A549 (cell line): ENCODE data around the gene PACSIN1. TPM values are rescaled to one million over a fixed set of nuclear protein-coding genes. Genes with fewer than 3 reads are reported as not detected.
A peak's percentile ranks its signal among the peaks of the same experiment; 100 is the strongest.

Experiments
- ATAC-seq, 2 experiments: fragments of 200-7000 bp in 1 of 2; fragments of >200 bp in 1 of 2; cut with Nextera tagmentation in 1 of 2; cut with Tn5 transposase in 1 of 2; 3 replicates each; pipeline versions ENCODE4 v1.8.0 to v1.9.1; 2018 to 2020; ENCODE audit warnings: mild to moderate bottlenecking in 1 of 2, moderate library complexity in 1 of 2
- CTCF ChIA-PET: fragments of 300-600 bp; sonication (Branson Sonifier 250); formaldehyde crosslinking; extraction: SDS; loops from one replicate; lab custom pipeline; 2021; ENCODE audit warnings: antibody characterized with exemption, inconsistent platforms; lab: Yijun Ruan, JAX
- POLR2A ChIA-PET: fragments of 350-600 bp; formaldehyde crosslinking; extraction: SDS; loops from one replicate; lab custom pipeline; 2021; ENCODE audit warnings: antibody characterized with exemption, inconsistent platforms; lab: Yijun Ruan, JAX
- DNase-seq, 2 experiments: peaks; one replicate each; pipeline versions ENCODE4 v3.0.0 to v3.0.0-alpha.2; 2011 to 2016; ENCODE audit warnings: low read depth in 1 of 2, low spot score in 1 of 2
- FAIRE-seq: peaks from 2 replicates; lab custom pipeline; 2011; peaks lifted over from hg19 to GRCh38; lab: Jason Lieb, UNC
- H3K27ac ChIP-seq, 2 experiments: fragments of >200 bp; sonication (Bioruptor Twin); formaldehyde crosslinking; 3 replicates each; pipeline ENCODE4 v1.5.1; 2016 to 2017
- H3K4me1 ChIP-seq: fragments of >200 bp; sonication (Bioruptor Twin); formaldehyde crosslinking; 3 replicates; pipeline ENCODE4 v1.6.1; 2016
- H3K4me2 ChIP-seq: fragments of >200 bp; sonication (Bioruptor Twin); formaldehyde crosslinking; 3 replicates; pipeline ENCODE4 v1.6.1; 2016
- H3K4me3 ChIP-seq: fragments of >200 bp; sonication (Bioruptor Twin); formaldehyde crosslinking; 3 replicates; pipeline ENCODE4 v1.5.1; 2016
- H3K9me3 ChIP-seq: fragments of >200 bp; sonication (Bioruptor Twin); formaldehyde crosslinking; 3 replicates; pipeline ENCODE4 v1.6.1; 2016
- BHLHE40 ChIP-seq: IDR thresholded peaks from 2 replicates; pipeline ENCODE4 v1.6.1; 2012; ENCODE audit warnings: low read depth, low read length, inconsistent platforms
- CBX8 ChIP-seq: fragments of 200-600 bp; sonication (generic); IDR thresholded peaks from 2 replicates; pipeline ENCODE4 v1.6.1; 2016
- HDAC2 ChIP-seq: fragments of 200-600 bp; sonication (generic); IDR thresholded peaks from 2 replicates; pipeline ENCODE4 v1.6.1; 2016
- HOXB13 ChIP-seq: fragments of 250-450 bp; sonication (Bioruptor Pico); IDR thresholded peaks from 2 replicates; pipeline ENCODE4 v1.5.0; 2020; ENCODE audit warnings: low read depth, mild to moderate bottlenecking, moderate library complexity
- JUN ChIP-seq, 2 experiments: fragments of >200 bp; sonication (Bioruptor Twin); formaldehyde crosslinking; IDR thresholded peaks; 2 replicates in 1 of 2; 3 replicates in 1 of 2; pipeline ENCODE4 v1.6.1; 2016 to 2017
- NFE2L2 ChIP-seq: fragments of 150-350 bp; conservative IDR thresholded peaks from 2 replicates; pipeline ENCODE4 v1.6.1; 2014; ENCODE audit warnings: low read length
- RAD21 ChIP-seq, 2 experiments: fragments of >200 bp in 1 of 2; sonication (Bioruptor Twin) in 1 of 2; formaldehyde crosslinking in 1 of 2; IDR thresholded peaks in 1 of 2; conservative IDR thresholded peaks in 1 of 2; 2 replicates in 1 of 2; 3 replicates in 1 of 2; pipeline ENCODE4 v1.6.1; 2012 to 2018; ENCODE audit warnings: inconsistent platforms in 1 of 2
- SREBF2 ChIP-seq: fragments of 450-650 bp; IDR thresholded peaks from 2 replicates; pipeline ENCODE4 v1.6.1; 2014; ENCODE audit warnings: mild to moderate bottlenecking, moderate library complexity
- TFCP2L1 ChIP-seq: fragments of 250-450 bp; sonication (Bioruptor Pico); IDR thresholded peaks from 2 replicates; pipeline ENCODE4 v1.5.0; 2021; ENCODE audit warnings: mild to moderate bottlenecking
- TP53 ChIP-seq: fragments of 250-450 bp; sonication (Bioruptor Pico); IDR thresholded peaks from 2 replicates; pipeline ENCODE4 v1.5.0; 2021; ENCODE audit warnings: mild to moderate bottlenecking, moderate library complexity
- ZFP36 ChIP-seq: fragments of 450-650 bp; IDR thresholded peaks from 2 replicates; pipeline ENCODE4 v1.6.1; 2014; ENCODE audit warnings: borderline replicate concordance; ENCODE audit not compliant: partially characterized antibody
- WGBS: methylation state at CpG from one replicate; pipeline ENCODE4 v1.1.6; 2017; ENCODE audit errors: missing lambda C conversion rate; 5-methylcytosine and 5-hydroxymethylcytosine counted together
- polyA plus RNA-seq, 4 experiments: library from polyadenylated mRNA; depleted of rRNA in 3 of 4; stranded (reverse); fragments of >200 nt; fragmentation: RNase III in 1 of 4; extraction: RNeasy Plus Mini Kit Qiagen cat#74134 plus additional on column Dnase treatment in 1 of 4; gene quantifications; 2 replicates in 3 of 4; 3 replicates in 1 of 4; pipeline ENCODE4 v1.2.3, GENCODE V29; 2011 to 2017
- TF ChIP-seq, protein P1 (sequence below): fragments of 250-450 bp; sonication (Bioruptor Pico); IDR thresholded peaks from 2 replicates; pipeline ENCODE4 v1.5.0; 2021; ENCODE audit warnings: mild to moderate bottlenecking, moderate library complexity, borderline replicate concordance
- TF ChIP-seq, protein P2 (sequence below): fragments of 200-600 bp; sonication (generic); IDR thresholded peaks from 2 replicates; pipeline ENCODE4 v1.6.1; 2016; ENCODE audit warnings: antibody characterized with exemption, mild to moderate bottlenecking, moderate library complexity
- TF ChIP-seq, protein P3 (sequence below): fragments of 150-350 bp; IDR thresholded peaks from 2 replicates; pipeline ENCODE4 v1.6.1; 2014; ENCODE audit warnings: low read depth, mild to moderate bottlenecking, low read length

The PACSIN1 gene
- polyA plus RNA-seq, 2 of the 4 experiments (the other 2 are of a cell fraction): 0.14 to 0.30 TPM

DNA sequence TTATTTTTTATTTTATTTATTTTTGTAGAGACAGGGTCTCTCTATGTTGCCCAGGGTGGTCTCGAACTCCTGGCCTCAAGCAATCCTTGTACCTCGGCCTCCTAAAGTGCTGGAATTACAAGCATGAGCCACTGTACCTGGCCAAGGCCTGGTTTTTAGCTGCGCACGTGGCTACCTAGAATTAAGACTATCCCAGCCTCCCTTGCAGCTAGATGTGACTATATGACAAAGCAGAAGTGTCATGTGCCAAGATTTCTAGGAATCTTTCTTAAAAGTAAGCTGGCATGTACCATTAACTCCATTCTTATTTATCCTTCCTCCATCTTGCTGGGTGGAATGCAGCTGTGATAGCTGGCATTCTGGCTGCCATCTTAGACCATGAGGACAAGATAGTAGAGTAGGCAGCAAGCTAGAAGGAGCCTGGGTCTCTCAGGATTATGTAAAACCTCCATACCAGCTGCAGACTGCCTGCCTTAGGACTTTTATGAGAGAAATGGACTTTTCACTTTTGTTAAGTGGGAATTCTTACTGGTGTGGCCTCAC lies 92.4 kb downstream of the PACSIN1 start:
- H3K4me3 ChIP-seq: no peak overlapping the region
- DNase-seq (no peak), FAIRE-seq (no peak), ATAC-seq (no peak)
- no peak overlapping the region for H3K4me2 ChIP-seq
- TF ChIP-seq SREBF2 (no peak), BHLHE40 (no peak), TP53 (no peak), CBX8 (no peak), NFE2L2 (no peak)
- TF ChIP-seq, protein P1, sequence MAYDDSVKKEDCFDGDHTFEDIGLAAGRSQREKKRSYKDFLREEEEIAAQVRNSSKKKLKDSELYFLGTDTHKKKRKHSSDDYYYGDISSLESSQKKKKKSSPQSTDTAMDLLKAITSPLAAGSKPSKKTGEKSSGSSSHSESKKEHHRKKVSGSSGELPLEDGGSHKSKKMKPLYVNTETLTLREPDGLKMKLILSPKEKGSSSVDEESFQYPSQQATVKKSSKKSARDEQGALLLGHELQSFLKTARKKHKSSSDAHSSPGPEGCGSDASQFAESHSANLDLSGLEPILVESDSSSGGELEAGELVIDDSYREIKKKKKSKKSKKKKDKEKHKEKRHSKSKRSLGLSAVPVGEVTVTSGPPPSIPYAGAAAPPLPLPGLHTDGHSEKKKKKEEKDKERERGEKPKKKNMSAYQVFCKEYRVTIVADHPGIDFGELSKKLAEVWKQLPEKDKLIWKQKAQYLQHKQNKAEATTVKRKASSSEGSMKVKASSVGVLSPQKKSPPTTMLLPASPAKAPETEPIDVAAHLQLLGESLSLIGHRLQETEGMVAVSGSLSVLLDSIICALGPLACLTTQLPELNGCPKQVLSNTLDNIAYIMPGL (CRISPR knock-in tag): no peak
- H3K27ac ChIP-seq: no peak overlapping the region
- peaks cover 7% of the 10 kb centered on the region; the same call in 1 of the 3 replicates for H3K9me3 ChIP-seq
- peaks cover 43% of the 10 kb centered on the region for H3K4me1 ChIP-seq
- CTCF ChIA-PET: interaction anchor here (0.8 kb wide), 2 partner anchors 31 to 98 kb away, joined by 3 to 4 read pairs; no protein-coding TSS in a partner anchor
- POLR2A ChIA-PET: no interaction called here
- WGBS: 76% methylated on average over 4 of the region's 4 CpGs

DNA sequence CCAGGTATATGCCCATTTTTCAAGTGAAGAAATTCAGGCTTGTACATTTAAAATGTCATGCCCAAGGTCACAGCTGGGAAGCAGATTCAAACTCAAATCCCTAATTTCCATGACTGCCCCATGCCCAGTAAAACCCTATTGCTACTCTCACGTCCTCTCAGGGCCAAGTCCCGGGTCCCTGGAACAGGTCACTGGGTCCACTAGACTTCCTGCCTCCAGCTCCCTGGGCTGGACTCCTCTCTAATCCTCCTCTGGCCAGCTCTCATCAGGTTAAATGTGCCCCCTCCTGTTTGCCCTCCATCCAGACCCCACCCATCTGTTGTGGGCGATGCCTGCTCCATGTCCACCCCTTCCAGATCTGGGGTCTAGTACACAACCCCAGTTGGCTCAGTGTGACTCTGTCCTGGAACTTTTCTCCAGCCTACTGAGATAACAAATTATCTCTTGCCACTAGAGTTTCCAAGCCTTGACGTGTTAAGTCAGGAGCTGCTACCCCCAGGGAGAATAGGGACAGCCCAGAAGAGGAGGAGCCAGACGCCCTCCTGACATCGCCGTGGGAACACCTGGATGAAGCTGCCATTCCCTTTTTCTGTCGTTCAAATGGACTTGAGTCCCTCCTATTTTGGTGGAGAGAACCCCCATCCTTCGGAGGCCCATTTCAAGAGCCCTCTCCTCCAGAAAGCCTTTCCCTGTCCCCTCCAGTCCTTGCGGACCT lies 93.9 kb downstream of the PACSIN1 start:
- Histone ChIP-seq H3K4me1 (peaks cover 27% of the 10 kb centered on the region), H3K9me3 (peaks cover 7% of the 10 kb centered on the region; the same call in 1 of the 3 replicates), H3K4me2 (no peak overlapping the region), H3K4me3 (no peak overlapping the region), H3K27ac (no peak overlapping the region)
- ATAC-seq (no peak), DNase-seq (no peak), FAIRE-seq (no peak)
- TF ChIP-seq HOXB13 (CRISPR knock-in tag): no peak
- 83% methylated on average over 10 of the region's 10 CpGs for WGBS
- CTCF ChIA-PET: interaction anchor here (0.7 to 1.2 kb wide), 3 partner anchors 11 to 30 kb away, joined by 3 to 4 read pairs (median 3); no protein-coding TSS in a partner anchor
- POLR2A ChIA-PET: no interaction called here

DNA sequence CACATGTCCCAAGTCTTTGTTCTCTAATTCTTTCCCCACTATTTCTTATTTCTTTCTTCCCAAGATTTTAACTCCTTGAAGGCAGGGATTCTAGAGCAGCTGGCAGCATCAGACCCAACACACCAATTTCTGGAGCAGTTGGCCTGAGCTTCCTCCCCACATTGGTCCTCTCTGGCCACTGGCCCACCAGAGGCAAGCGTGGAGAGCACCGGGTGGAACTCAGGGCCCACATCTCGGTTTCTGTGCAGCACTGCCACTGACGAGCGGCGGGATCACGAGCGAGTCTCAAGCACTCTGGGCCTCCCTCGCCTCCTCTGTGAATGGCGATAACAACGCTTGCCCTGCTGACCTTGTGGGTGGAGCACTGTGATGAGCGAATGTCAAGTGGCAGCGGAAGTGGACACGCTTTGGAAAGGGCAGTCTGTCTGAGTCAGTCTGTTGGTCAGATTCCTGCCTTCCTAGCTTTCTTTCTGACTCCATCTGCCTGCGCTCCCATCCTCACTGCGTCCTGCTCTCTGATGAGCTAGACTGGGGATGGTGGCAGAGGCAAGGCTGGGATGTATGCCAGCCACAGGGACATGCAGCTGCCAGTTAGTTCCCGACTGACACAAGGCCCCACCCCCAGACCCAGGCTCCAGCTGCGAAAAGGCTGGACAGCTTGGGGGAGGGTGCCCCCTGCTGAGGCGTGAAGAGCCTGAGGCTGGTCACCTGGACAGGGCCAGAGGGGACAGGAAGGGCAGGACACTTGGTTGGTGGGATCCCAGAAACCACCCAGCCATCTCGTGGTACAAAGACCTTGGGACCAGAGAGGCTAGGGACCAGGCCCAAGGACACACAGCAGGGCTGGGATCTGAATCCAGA lies 94.7 kb downstream of the PACSIN1 start:
- ChIA-PET POLR2A (no interaction called here), CTCF (interaction anchor here (0.7 to 1.2 kb wide), 3 partner anchors 12 to 31 kb away, joined by 3 to 4 read pairs (median 3); no protein-coding TSS in a partner anchor)
- Histone ChIP-seq H3K27ac (peak overlapping the region in 1 of 2 experiments; percentile 54; a peak in 3 of 6 replicates), H3K4me1 (peaks cover 19% of the 10 kb centered on the region), H3K9me3 (peaks cover 7% of the 10 kb centered on the region; the same call in 1 of the 3 replicates), H3K4me2 (no peak overlapping the region), H3K4me3 (no peak overlapping the region)
- DNase-seq (no peak), FAIRE-seq (no peak), ATAC-seq (no peak; a peak in 1 of 6 replicates)
- TF ChIP-seq ZFP36 (peak; percentile 33), RAD21 (conservative IDR thresholded peaks at IDR 0.05 in 1 of 2, IDR thresholded peaks at IDR 0.05 in 1 of 2) (peak; percentile 30 to 39; a peak in 4 of 5 replicates), NFE2L2 (no peak), BHLHE40 (no peak), SREBF2 (no peak)
- 74% methylated on average over 13 of the region's 20 CpGs for WGBS

DNA sequence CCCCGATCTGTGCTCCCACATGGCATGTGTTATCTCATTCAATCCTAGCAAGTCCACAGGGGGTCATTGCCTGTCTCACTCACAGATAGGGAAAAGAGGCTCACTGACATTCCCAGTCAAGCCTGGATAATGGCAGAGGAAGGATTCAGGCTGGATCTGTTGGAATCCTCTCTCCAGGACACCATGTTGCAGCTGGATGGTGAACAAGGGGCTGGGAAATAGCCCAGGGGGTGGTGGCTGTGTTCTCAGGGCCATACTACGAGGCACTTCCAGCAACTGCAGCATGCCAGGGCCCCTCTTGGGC lies 95.3 kb downstream of the PACSIN1 start:
- no peak overlapping the region for H3K4me2 ChIP-seq
- H3K9me3 ChIP-seq: peaks cover 7% of the 10 kb centered on the region; the same call in 1 of the 3 replicates
- ChIA-PET CTCF (interaction anchor here (1.2 kb wide), 1 partner anchor 34 kb away, joined by 3 read pairs; no protein-coding TSS in a partner anchor), POLR2A (no interaction called here)
- H3K4me1 ChIP-seq: peaks cover 13% of the 10 kb centered on the region
- WGBS: 93% methylated on average over 2 of the region's 2 CpGs
- ATAC-seq (no peak), FAIRE-seq (no peak), DNase-seq (no peak)
- TF ChIP-seq, protein P2, sequence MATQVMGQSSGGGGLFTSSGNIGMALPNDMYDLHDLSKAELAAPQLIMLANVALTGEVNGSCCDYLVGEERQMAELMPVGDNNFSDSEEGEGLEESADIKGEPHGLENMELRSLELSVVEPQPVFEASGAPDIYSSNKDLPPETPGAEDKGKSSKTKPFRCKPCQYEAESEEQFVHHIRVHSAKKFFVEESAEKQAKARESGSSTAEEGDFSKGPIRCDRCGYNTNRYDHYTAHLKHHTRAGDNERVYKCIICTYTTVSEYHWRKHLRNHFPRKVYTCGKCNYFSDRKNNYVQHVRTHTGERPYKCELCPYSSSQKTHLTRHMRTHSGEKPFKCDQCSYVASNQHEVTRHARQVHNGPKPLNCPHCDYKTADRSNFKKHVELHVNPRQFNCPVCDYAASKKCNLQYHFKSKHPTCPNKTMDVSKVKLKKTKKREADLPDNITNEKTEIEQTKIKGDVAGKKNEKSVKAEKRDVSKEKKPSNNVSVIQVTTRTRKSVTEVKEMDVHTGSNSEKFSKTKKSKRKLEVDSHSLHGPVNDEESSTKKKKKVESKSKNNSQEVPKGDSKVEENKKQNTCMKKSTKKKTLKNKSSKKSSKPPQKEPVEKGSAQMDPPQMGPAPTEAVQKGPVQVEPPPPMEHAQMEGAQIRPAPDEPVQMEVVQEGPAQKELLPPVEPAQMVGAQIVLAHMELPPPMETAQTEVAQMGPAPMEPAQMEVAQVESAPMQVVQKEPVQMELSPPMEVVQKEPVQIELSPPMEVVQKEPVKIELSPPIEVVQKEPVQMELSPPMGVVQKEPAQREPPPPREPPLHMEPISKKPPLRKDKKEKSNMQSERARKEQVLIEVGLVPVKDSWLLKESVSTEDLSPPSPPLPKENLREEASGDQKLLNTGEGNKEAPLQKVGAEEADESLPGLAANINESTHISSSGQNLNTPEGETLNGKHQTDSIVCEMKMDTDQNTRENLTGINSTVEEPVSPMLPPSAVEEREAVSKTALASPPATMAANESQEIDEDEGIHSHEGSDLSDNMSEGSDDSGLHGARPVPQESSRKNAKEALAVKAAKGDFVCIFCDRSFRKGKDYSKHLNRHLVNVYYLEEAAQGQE: no peak
- TF ChIP-seq, protein P3, sequence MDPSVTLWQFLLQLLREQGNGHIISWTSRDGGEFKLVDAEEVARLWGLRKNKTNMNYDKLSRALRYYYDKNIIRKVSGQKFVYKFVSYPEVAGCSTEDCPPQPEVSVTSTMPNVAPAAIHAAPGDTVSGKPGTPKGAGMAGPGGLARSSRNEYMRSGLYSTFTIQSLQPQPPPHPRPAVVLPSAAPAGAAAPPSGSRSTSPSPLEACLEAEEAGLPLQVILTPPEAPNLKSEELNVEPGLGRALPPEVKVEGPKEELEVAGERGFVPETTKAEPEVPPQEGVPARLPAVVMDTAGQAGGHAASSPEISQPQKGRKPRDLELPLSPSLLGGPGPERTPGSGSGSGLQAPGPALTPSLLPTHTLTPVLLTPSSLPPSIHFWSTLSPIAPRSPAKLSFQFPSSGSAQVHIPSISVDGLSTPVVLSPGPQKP: no peak
- TF ChIP-seq JUN (IDR thresholded peaks at IDR 0.05) (no peak), TFCP2L1 (CRISPR knock-in tag) (no peak), TP53 (no peak), RAD21 (conservative IDR thresholded peaks at IDR 0.05 in 1 of 2, IDR thresholded peaks at IDR 0.05 in 1 of 2) (no peak), HDAC2 (no peak)
- peak overlapping the region in 1 of 2 experiments; percentile 54; a peak in 1 of 6 replicates for H3K27ac ChIP-seq
- no peak overlapping the region for H3K4me3 ChIP-seq
